Aorta (tissue), 5 donors: ENCODE measurements around the gene NRG3. TPM values are rescaled to one million over a fixed set of nuclear protein-coding genes. Genes with fewer than 3 reads are reported as not detected.

ENCODE experiments used
- ATAC-seq: fragments of 200-7000 bp; cut with Tn5 transposase; one replicate; pipeline ENCODE4 v1.9.1; 2022; ENCODE audit warnings: moderate library complexity; ENCODE audit not compliant: low FRiP score
- DNase-seq, 2 donors: peaks; one replicate each; pipeline ENCODE4 v3.0.0-alpha.2; 2020
- H3K27ac ChIP-seq, 2 donors: one replicate each; pipeline ENCODE4 v1.5.1; 2013; ENCODE audit warnings: low read length in 2 of 2, mild to moderate bottlenecking in 2 of 2, moderate library complexity in 2 of 2, control low read depth in 1 of 2, inconsistent platforms in 1 of 2, low read depth in 1 of 2
- H3K27me3 ChIP-seq, 2 donors: one replicate each; pipeline ENCODE4 v1.6.1; 2013; ENCODE audit warnings: control low read depth in 1 of 2, low read length in 1 of 2, mild to moderate bottlenecking in 1 of 2, moderate library complexity in 1 of 2; ENCODE audit not compliant: insufficient read depth in 2 of 2, control insufficient read depth in 1 of 2
- H3K36me3 ChIP-seq, 2 donors: one replicate each; pipeline ENCODE4 v1.6.1; 2013; ENCODE audit warnings: control low read depth in 1 of 2, low read length in 1 of 2, mild to moderate bottlenecking in 1 of 2; ENCODE audit not compliant: insufficient read depth in 2 of 2, control insufficient read depth in 1 of 2
- H3K4me1 ChIP-seq, 2 donors: one replicate each; pipeline ENCODE4 v1.6.1; 2013; ENCODE audit warnings: low read length in 2 of 2, control low read depth in 1 of 2, mild to moderate bottlenecking in 1 of 2, moderate library complexity in 1 of 2; ENCODE audit not compliant: insufficient read depth in 2 of 2, control insufficient read depth in 1 of 2
- H3K4me3 ChIP-seq, 2 donors: one replicate each; pipeline ENCODE4 v1.5.1; 2013; ENCODE audit warnings: low read length in 2 of 2, control low read depth in 1 of 2, mild to moderate bottlenecking in 1 of 2
- H3K9me3 ChIP-seq: one replicate; pipeline ENCODE4 v1.6.1; 2013; ENCODE audit warnings: mild to moderate bottlenecking, low read length; ENCODE audit not compliant: control insufficient read depth
- WGBS, 2 donors: extraction: QIAGEN DNeasy Blood & Tissue Kit; methylation state at CpG; one replicate each; pipeline ENCODE4 v1.1.7; 2013; 5-methylcytosine and 5-hydroxymethylcytosine counted together
- intact Hi-C, 2 donors: fragments of 100-400 bp; cut with DNase I; formaldehyde crosslinking; loops; one replicate each; pipeline versions ENCODE4 v1.14.2 to v1.15.0; 2022
- polyA plus RNA-seq, 2 donors: library from polyadenylated mRNA; stranded (reverse); fragments of 200-250 nt; gene quantifications; one replicate each; pipeline ENCODE4 v1.2.3, GENCODE V29; 2013
- total RNA-seq, 2 donors: library from RNA; stranded (reverse); fragmentation: NEBNext Ultra II Directional; extraction: Animal tissue kit (Norgen Biotek cat#: 25700); gene quantifications; one replicate each; pipeline ENCODE4 v1.2.1, GENCODE V29; 2021
- donor health status: healthy with polysubstance abuse.
- donor health status: Bipolar disorder and iron deficiency.
- donor health status: DM: no; HTN: no; CAD: no.
- donor health status: DM: no; HTN: no; CAD: no.
- donor health status: DM: yes; HTN: yes; CAD: no.

The NRG3 gene
- total and polyA plus RNA-seq, 4 donors = 0.50 to 1.1 (median 0.84) TPM

- WGBS, 2 donors = 93 to 94% methylated on average over 4 of the region's 4 CpGs
- no peaks in the 10 kb centered on the region for H3K4me1 ChIP-seq
Measured at GRCh38 chr10:82529062-82529461, 654.1 kb downstream of the NRG3 start.

GRCh38 chr10:82535457-82535856, 660.5 kb downstream of the NRG3 start:
- H3K36me3 ChIP-seq = no peaks in the 10 kb centered on the region
- no peaks in the 10 kb centered on the region for H3K4me1 ChIP-seq
- no peaks in the 10 kb centered on the region for H3K27me3 ChIP-seq
- no peaks in the 10 kb centered on the region for H3K9me3 ChIP-seq
- DNase-seq = no peak
- ATAC-seq = no peak
- intact Hi-C loops = no loop called here
- WGBS, 2 donors = 64 to 67% methylated on average over 3 of the region's 3 CpGs
- no peak overlapping the region for H3K4me3 ChIP-seq
- no peak overlapping the region for H3K27ac ChIP-seq

More at GRCh38 chr10:82529062-82529461, 654.1 kb downstream of the NRG3 start:
- no peaks in the 10 kb centered on the region for H3K9me3 ChIP-seq
- no peaks in the 10 kb centered on the region for H3K36me3 ChIP-seq
- DNase-seq (no peak), ATAC-seq (no peak)
- no peaks in the 10 kb centered on the region for H3K27me3 ChIP-seq
- H3K4me3 ChIP-seq = no peak overlapping the region
- no peak overlapping the region for H3K27ac ChIP-seq
- intact Hi-C loops = no loop called here

- Histone ChIP-seq H3K9me3 (no peaks in the 10 kb centered on the region), H3K4me3 (no peak overlapping the region), H3K27ac (no peak overlapping the region), H3K4me1 (no peaks in the 10 kb centered on the region), H3K27me3 (no peaks in the 10 kb centered on the region), H3K36me3 (no peaks in the 10 kb centered on the region)
- ATAC-seq = no peak
- intact Hi-C loops = no loop called here
- no peak for DNase-seq
Measured at GRCh38 chr10:82536668-82537067, 661.7 kb downstream of the NRG3 start.

GRCh38 chr10:82538272-82538671, 663.3 kb downstream of the NRG3 start:
- H3K27me3 ChIP-seq = no peaks in the 10 kb centered on the region
- H3K4me3 ChIP-seq = no peak overlapping the region
- H3K9me3 ChIP-seq = no peaks in the 10 kb centered on the region
- ATAC-seq (no peak), DNase-seq (no peak)
- 90 to 94% methylated on average over 1 of the region's 1 CpG for WGBS, 2 donors
- intact Hi-C loops = no loop called here
- H3K27ac ChIP-seq = no peak overlapping the region
- H3K4me1 ChIP-seq = no peaks in the 10 kb centered on the region
- H3K36me3 ChIP-seq = no peaks in the 10 kb centered on the region

- Histone ChIP-seq H3K36me3 (no peaks in the 10 kb centered on the region), H3K4me3 (no peak overlapping the region), H3K9me3 (no peaks in the 10 kb centered on the region), H3K4me1 (no peaks in the 10 kb centered on the region), H3K27me3 (no peaks in the 10 kb centered on the region), H3K27ac (no peak overlapping the region)
- WGBS, 2 donors = 83 to 89% methylated on average over 2 of the region's 2 CpGs
- ATAC-seq = no peak
- intact Hi-C loops = no loop called here
- no peak for DNase-seq
Measured at GRCh38 chr10:82543631-82544030, 668.6 kb downstream of the NRG3 start.

- H3K4me3 ChIP-seq = no peak overlapping the region
- DNase-seq (no peak), ATAC-seq (no peak)
- 91 to 98% methylated on average over 1 of the region's 1 CpG for WGBS, 2 donors
- intact Hi-C loops = no loop called here
- no peaks in the 10 kb centered on the region for H3K36me3 ChIP-seq
- no peaks in the 10 kb centered on the region for H3K27me3 ChIP-seq
- H3K27ac ChIP-seq = no peak overlapping the region
- no peaks in the 10 kb centered on the region for H3K9me3 ChIP-seq
- H3K4me1 ChIP-seq = no peaks in the 10 kb centered on the region
Measured at GRCh38 chr10:82544377-82544776, 669.4 kb downstream of the NRG3 start.

GRCh38 chr10:82551506-82551905, 676.5 kb downstream of the NRG3 start:
- Histone ChIP-seq H3K27ac (no peak overlapping the region), H3K36me3 (no peaks in the 10 kb centered on the region), H3K4me3 (no peak overlapping the region), H3K27me3 (no peaks in the 10 kb centered on the region), H3K4me1 (no peaks in the 10 kb centered on the region), H3K9me3 (no peaks in the 10 kb centered on the region)
- DNase-seq (no peak), ATAC-seq (no peak)
- WGBS, 2 donors = 89% methylated on average over 3 of the region's 3 CpGs
- intact Hi-C loops = no loop called here

GRCh38 chr10:82552267-82552666, 677.3 kb downstream of the NRG3 start:
- Histone ChIP-seq H3K27ac (no peak overlapping the region), H3K4me1 (no peaks in the 10 kb centered on the region), H3K36me3 (no peaks in the 10 kb centered on the region), H3K9me3 (no peaks in the 10 kb centered on the region), H3K4me3 (no peak overlapping the region), H3K27me3 (no peaks in the 10 kb centered on the region)
- no peak for ATAC-seq
- no peak for DNase-seq
- WGBS, 2 donors = 96 to 98% methylated on average over 1 of the region's 1 CpG
- intact Hi-C loops = no loop called here

- DNase-seq (no peak), ATAC-seq (no peak)
- peaks cover 0 to 3% of the 10 kb centered on the region in 2 donors for H3K4me1 ChIP-seq
- intact Hi-C loops = no loop called here
- no peaks in the 10 kb centered on the region for H3K27me3 ChIP-seq
- H3K36me3 ChIP-seq = no peaks in the 10 kb centered on the region
- no peak overlapping the region for H3K27ac ChIP-seq
- H3K9me3 ChIP-seq = peaks cover 3% of the 10 kb centered on the region
- WGBS, 2 donors = 93 to 96% methylated on average over 3 of the region's 3 CpGs
- H3K4me3 ChIP-seq = no peak overlapping the region
Measured at GRCh38 chr10:82554381-82554780, 679.4 kb downstream of the NRG3 start.
